Pancreas (tissue), 10 donors: ENCODE results near the gene C1QL4. TPM values are rescaled to one million over a fixed set of nuclear protein-coding genes. Genes with fewer than 3 reads are reported as not detected.
"Not testable (repeated sequence)": the region's sequence is repeated elsewhere in the genome, so short reads cannot be mapped to it uniquely, and the experiment has no call there.

Experiments used
- ATAC-seq, 4 donors: fragments of 200-7000 bp; cut with Tn5 transposase; one replicate each; pipeline versions ENCODE4 v1.8.0 to v1.9.1; 2020; ENCODE audit warnings: mild to moderate bottlenecking in 4 of 4, moderate library complexity in 4 of 4
- DNase-seq, 6 donors: peaks; one replicate each; pipeline ENCODE4 v3.0.0-alpha.2; 2020
- FAIRE-seq: peaks from 2 replicates; lab custom pipeline; 2012; peaks lifted over from hg19 to GRCh38; lab: Jason Lieb, UNC
- H3K27ac ChIP-seq, 4 donors: fragments of 200-600 bp; sonication (generic); 1 replicate in 3 of 4; 2 replicates in 1 of 4; pipeline versions ENCODE4 v1.5.0 to v1.8.0; 2020
- H3K27me3 ChIP-seq, 4 donors: fragments of 200-600 bp; one replicate each; pipeline ENCODE4 v1.8.0; 2021
- H3K36me3 ChIP-seq, 3 donors: fragments of 200-600 bp; sonication (generic) in 1 of 3; one replicate each; pipeline versions ENCODE4 v1.5.0 to v1.8.0; 2020 to 2021
- H3K4me1 ChIP-seq, 3 donors: fragments of 200-600 bp; one replicate each; pipeline ENCODE4 v1.8.0; 2021
- H3K4me3 ChIP-seq, 4 donors: fragments of 200-600 bp; sonication (generic) in 2 of 4; one replicate each; pipeline versions ENCODE4 v1.5.0 to v1.8.0; 2020 to 2021
- H3K9me3 ChIP-seq, 4 donors: fragments of 200-600 bp; one replicate each; pipeline ENCODE4 v1.8.0; 2021
- CTCF ChIP-seq, 4 donors: fragments of 200-600 bp; sonication (generic) in 3 of 4; IDR thresholded peaks; one replicate each; pipeline versions ENCODE4 v1.5.0 to v1.8.0; 2021; ENCODE audit warnings: antibody characterized with exemption in 4 of 4
- WGBS, 2 donors: extraction: QIAGEN DNeasy Blood & Tissue Kit; methylation state at CpG; one replicate each; pipeline ENCODE4 v1.1.7; 2013; 5-methylcytosine and 5-hydroxymethylcytosine counted together
- intact Hi-C, 3 donors: fragments of 100-400 bp; cut with DNase I; formaldehyde crosslinking; loops; one replicate each; pipeline versions ENCODE4 v1.11.1 to v1.14.2; 2022
- polyA plus RNA-seq, 2 donors: library from polyadenylated mRNA; stranded (reverse); fragments of 200-250 nt; gene quantifications; one replicate each; pipeline ENCODE4 v1.2.3, GENCODE V29; 2013
- total RNA-seq, 6 donors: library from RNA; stranded (reverse); fragmentation: NEBNext Ultra II Directional in 4 of 6; extraction: Animal tissue kit (Norgen Biotek cat#: 25700) in 4 of 6; gene quantifications; one replicate each; pipeline versions ENCODE4 v1.2.1 to v1.2.4, GENCODE V29; 2021 to 2023
- donor health status: healthy with polysubstance abuse.
- donor health status: DM: no; HTN: no; CAD: no; lungs with moderate emphysema.
- donor health status: DM: no; HTN: no; CAD: no.
- donor health status: control.
- donor health status: control.
- donor health status: Bipolar disorder and iron deficiency.
- donor health status: DM: yes; HTN: yes; CAD: no.
- donor health status: DM: no; HTN: no; CAD: no.
- donor health status: DM: no; HTN: no; CAD: no.
- donor health status: DM: yes; HTN: yes; CAD: no.

Gene C1QL4
- not detected for total RNA-seq
- polyA plus RNA-seq: not detected

GRCh38 chr12:49336645-49337584 lies at the start of gene C1QL4:
C1QL4 (minus strand) TSS chr12:49337188; CDS start chr12:49336477, 711 bp downstream.
- peaks cover 0 to 8% (median 7%) of the 10 kb centered on the region in 4 donors for H3K27me3 ChIP-seq
- FAIRE-seq (no peak), ATAC-seq (peak; percentile 81 to 95 (median 94)), DNase-seq (peak; percentile 73 to 96 (median 86))
- H3K4me1 ChIP-seq: peaks cover 0 to 6% (median 0%) of the 10 kb centered on the region in 3 donors
- intact Hi-C loops: no loop called here
- 2 to 3% methylated on average over 57 to 65 of the region's 65 CpGs for WGBS, 2 donors
- H3K36me3 ChIP-seq: no peaks in the 10 kb centered on the region
- H3K9me3 ChIP-seq: no peaks in the 10 kb centered on the region
- TF ChIP-seq CTCF (IDR thresholded peaks at IDR 0.05): peak; percentile 97 to 99 (median 98)
- no peak within 1 kb of the TSS for H3K27ac ChIP-seq
- peak within 1 kb of the TSS in 2 of 4 donors; percentile 38 to 40 for H3K4me3 ChIP-seq

GRCh38 chr12:49380184-49380583 lies 43.2 kb upstream of the C1QL4 start:
- H3K27me3 ChIP-seq, DNase-seq, H3K4me1 ChIP-seq, H3K27ac ChIP-seq, H3K36me3 ChIP-seq, H3K4me3 ChIP-seq, FAIRE-seq, intact Hi-C loops, H3K9me3 ChIP-seq, ATAC-seq: not testable (repeated sequence)
- WGBS, 2 donors: 96% methylated on average over 9 of the region's 9 CpGs

GRCh38 chr12:49377386-49377785 lies 40.4 kb upstream of the C1QL4 start:
- DNase-seq (no peak), ATAC-seq (peak in 1 of 4 donors; percentile 41), FAIRE-seq (no peak)
- intact Hi-C loops: no loop called here
- no peak overlapping the region for H3K27ac ChIP-seq
- no peaks in the 10 kb centered on the region for H3K9me3 ChIP-seq
- no peaks in the 10 kb centered on the region for H3K4me1 ChIP-seq
- 45 to 49% methylated on average over 2 of the region's 2 CpGs for WGBS, 2 donors
- H3K36me3 ChIP-seq: no peaks in the 10 kb centered on the region
- TF ChIP-seq CTCF (IDR thresholded peaks at IDR 0.05): no peak
- no peaks in the 10 kb centered on the region for H3K27me3 ChIP-seq
- H3K4me3 ChIP-seq: no peak overlapping the region

- no peak for DNase-seq
- Histone ChIP-seq H3K4me3 (no peak overlapping the region), H3K9me3 (no peaks in the 10 kb centered on the region), H3K4me1 (no peaks in the 10 kb centered on the region), H3K36me3 (no peaks in the 10 kb centered on the region), H3K27me3 (no peaks in the 10 kb centered on the region), H3K27ac (no peak overlapping the region)
- WGBS, 2 donors: 91 to 97% methylated on average over 1 of the region's 1 CpG
- no peak for FAIRE-seq
- ATAC-seq: no peak
- no peak for TF ChIP-seq CTCF (IDR thresholded peaks at IDR 0.05)
- intact Hi-C loops: no loop called here
These were observed 38.4 kb upstream of the C1QL4 start for GRCh38 chr12:49375406-49375805.

- H3K36me3 ChIP-seq: no peaks in the 10 kb centered on the region
- WGBS, 2 donors: 90 to 91% methylated on average over 6 of the region's 6 CpGs
- no peak overlapping the region for H3K27ac ChIP-seq
- ATAC-seq: no peak
- H3K4me1 ChIP-seq: peaks cover 0 to 12% (median 12%) of the 10 kb centered on the region in 3 donors
- H3K27me3 ChIP-seq: no peaks in the 10 kb centered on the region
- no peak for TF ChIP-seq CTCF (IDR thresholded peaks at IDR 0.05)
- intact Hi-C loops: no loop called here
- no peak overlapping the region for H3K4me3 ChIP-seq
- FAIRE-seq: no peak
- H3K9me3 ChIP-seq: no peaks in the 10 kb centered on the region
- no peak for DNase-seq
These were observed 33.6 kb upstream of the C1QL4 start for GRCh38 chr12:49370539-49370938.
